SU-DHL-6 (cell line): Measurements from ENCODE around the gene XCL1.
"Not testable (repeated sequence)": the region's sequence is repeated elsewhere in the genome, so short reads cannot be mapped to it uniquely, and the experiment has no call there.

Experiments
- EZH2phosphoT487 ChIP-seq: fragments of 200-600 bp; sonication (generic), shearing (Covaris generic); conservative IDR thresholded peaks from 2 replicates; pipeline ENCODE4 v1.6.1; 2018; ENCODE audit warnings: mild to moderate bottlenecking, antibody characterized with exemption, low read length, moderate library complexity, mixed read lengths
- TF ChIP-seq, protein P1 (sequence below): fragments of 200-600 bp; sonication (generic); IDR thresholded peaks from one replicate; pipeline ENCODE4 v1.5.1; 2017; ENCODE audit warnings: antibody characterized with exemption, mild to moderate bottlenecking, low read length, moderate library complexity; ENCODE audit not compliant: insufficient read depth, poor library complexity, severe bottlenecking

DNA sequence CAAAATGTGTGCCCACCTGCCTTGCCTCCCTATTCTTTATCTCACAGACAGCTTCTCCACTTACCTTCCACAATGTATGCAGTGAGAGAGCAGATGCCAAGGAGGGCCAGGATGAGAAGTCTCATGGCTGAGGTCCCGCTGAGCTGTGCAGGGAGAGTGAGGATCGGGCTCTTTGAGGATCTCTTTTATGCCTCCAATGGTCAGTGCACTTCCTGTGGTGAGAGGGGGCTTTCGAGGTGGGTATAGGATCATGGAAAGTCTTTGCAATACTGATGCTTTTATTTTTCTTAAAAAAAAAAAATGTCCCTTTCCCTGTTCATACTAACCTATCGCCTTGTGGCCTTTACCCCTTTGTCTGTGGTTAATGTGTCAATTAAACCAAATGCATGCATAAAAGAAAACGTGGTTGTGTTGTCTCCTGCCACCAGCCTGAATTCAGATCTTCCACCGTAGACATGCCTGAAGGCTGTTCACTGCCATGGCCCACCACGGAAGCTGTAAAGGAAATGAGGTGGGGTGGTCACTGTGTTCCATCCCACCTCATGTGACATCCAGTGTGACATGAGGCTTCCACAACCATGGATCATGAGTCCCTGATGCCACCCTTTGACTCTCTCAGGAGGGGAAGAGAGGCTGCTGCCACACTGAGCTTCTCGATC lies 32.4 kb upstream of the XCL1 start, which contains the start of gene XCL2:
- TF ChIP-seq, protein P1, sequence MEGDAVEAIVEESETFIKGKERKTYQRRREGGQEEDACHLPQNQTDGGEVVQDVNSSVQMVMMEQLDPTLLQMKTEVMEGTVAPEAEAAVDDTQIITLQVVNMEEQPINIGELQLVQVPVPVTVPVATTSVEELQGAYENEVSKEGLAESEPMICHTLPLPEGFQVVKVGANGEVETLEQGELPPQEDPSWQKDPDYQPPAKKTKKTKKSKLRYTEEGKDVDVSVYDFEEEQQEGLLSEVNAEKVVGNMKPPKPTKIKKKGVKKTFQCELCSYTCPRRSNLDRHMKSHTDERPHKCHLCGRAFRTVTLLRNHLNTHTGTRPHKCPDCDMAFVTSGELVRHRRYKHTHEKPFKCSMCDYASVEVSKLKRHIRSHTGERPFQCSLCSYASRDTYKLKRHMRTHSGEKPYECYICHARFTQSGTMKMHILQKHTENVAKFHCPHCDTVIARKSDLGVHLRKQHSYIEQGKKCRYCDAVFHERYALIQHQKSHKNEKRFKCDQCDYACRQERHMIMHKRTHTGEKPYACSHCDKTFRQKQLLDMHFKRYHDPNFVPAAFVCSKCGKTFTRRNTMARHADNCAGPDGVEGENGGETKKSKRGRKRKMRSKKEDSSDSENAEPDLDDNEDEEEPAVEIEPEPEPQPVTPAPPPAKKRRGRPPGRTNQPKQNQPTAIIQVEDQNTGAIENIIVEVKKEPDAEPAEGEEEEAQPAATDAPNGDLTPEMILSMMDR = not testable (repeated sequence)
- TF ChIP-seq EZH2phosphoT487 = not testable (repeated sequence)
